ENCODE measurements around the gene SLC30A7.
"Not testable (repeated sequence)": the region's sequence is repeated elsewhere in the genome, so short reads cannot be mapped to it uniquely, and the experiment has no call there.

DNA sequence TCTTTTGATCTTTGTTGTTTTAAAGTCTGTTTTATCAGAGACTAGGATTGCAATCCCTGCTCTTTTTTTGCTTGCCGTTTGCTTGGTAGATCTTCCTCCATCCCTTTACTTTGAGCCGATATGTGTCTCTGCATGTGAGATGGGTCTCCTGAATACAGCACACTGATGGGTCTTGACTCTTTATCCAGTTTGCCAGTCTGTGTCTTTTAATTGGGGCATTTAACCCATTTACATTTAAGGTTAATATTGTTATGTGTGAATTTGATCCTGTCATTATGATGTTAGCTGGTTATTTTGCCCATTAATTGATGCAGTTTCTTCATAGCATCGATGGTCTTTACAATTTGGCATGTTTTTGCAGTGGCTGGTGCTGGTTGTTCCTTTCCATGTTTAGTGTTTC, 51.9 kb downstream of the SLC30A7 start:
- not testable (repeated sequence) for TF ChIP-seq POLR2A, POLR2AphosphoS5, EP300 (IDR thresholded peaks at IDR 0.05)
- TF ChIP-seq, protein P1, sequence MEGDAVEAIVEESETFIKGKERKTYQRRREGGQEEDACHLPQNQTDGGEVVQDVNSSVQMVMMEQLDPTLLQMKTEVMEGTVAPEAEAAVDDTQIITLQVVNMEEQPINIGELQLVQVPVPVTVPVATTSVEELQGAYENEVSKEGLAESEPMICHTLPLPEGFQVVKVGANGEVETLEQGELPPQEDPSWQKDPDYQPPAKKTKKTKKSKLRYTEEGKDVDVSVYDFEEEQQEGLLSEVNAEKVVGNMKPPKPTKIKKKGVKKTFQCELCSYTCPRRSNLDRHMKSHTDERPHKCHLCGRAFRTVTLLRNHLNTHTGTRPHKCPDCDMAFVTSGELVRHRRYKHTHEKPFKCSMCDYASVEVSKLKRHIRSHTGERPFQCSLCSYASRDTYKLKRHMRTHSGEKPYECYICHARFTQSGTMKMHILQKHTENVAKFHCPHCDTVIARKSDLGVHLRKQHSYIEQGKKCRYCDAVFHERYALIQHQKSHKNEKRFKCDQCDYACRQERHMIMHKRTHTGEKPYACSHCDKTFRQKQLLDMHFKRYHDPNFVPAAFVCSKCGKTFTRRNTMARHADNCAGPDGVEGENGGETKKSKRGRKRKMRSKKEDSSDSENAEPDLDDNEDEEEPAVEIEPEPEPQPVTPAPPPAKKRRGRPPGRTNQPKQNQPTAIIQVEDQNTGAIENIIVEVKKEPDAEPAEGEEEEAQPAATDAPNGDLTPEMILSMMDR (IDR thresholded peaks at IDR 0.05) = not testable (repeated sequence)
